ENCODE measurements around the gene FOXP1. TPM values are rescaled to one million over a fixed set of nuclear protein-coding genes. Genes with fewer than 3 reads are reported as not detected.

Gene FOXP1
- total and polyA plus RNA-seq, 8 donors = 13.4 to 74.1 (median 44.1) TPM

DNA sequence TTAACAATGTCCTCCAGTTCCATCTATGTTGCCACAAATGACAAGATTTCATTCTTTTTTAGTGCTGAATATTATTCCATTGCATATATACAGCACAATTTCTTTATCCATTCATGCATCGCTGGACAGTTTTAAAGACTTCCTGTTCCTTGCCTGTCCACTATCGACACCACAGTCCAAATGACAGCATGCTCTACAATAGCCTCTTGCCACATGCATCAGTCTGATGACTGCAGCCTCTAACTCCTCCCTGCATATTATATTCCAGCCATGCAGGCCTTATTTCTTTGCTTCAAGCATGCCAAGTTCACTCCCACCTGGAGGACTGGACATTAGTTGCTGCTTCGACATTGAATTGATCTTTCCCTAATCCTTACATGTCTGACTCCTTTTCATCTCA, 306.2 kb downstream of the FOXP1 start:
- TF ChIP-seq CTCF (IDR thresholded peaks at IDR 0.05) = no peak
- H3K36me3 ChIP-seq = no peaks in the 10 kb centered on the region
- no peak for ATAC-seq
- no peaks in the 10 kb centered on the region for H3K4me1 ChIP-seq
- no peak overlapping the region for H3K4me3 ChIP-seq
- FAIRE-seq = no peak
- H3K9me3 ChIP-seq = no peaks in the 10 kb centered on the region
- no peak for DNase-seq
- WGBS, 2 donors = 96 to 99% methylated on average over 3 of the region's 3 CpGs
- no peaks in the 10 kb centered on the region for H3K27me3 ChIP-seq
- intact Hi-C loops (cut with DNase I) = no loop called here
- H3K27ac ChIP-seq = no peak overlapping the region

DNA sequence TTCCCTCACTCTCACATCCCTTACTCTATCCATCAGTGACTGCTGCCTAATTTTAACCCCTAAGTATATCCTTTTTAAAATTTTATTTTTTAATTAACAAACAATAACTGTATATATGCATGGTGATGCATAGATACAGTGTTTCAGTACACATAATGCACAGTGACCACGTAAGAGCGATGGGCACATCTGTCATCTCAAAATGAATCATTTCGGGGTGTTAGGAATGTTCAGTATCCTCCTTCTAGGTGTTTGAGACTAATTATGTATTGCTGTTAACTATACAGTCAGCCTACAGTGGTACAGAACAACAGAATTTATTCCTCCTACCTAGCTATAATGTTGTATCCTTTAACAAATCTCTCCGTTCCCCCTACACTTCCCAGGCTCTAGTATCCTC, 307.0 kb downstream of the FOXP1 start:
- FAIRE-seq = no peak
- H3K27me3 ChIP-seq = no peaks in the 10 kb centered on the region

GRCh38 chr3:71273453-71273852, 310.1 kb downstream of the FOXP1 start:
- intact Hi-C loops (cut with DNase I) = no loop called here
- 97 to 98% methylated on average over 4 of the region's 4 CpGs for WGBS, 2 donors
- no peaks in the 10 kb centered on the region for H3K4me1 ChIP-seq
- H3K36me3 ChIP-seq = no peaks in the 10 kb centered on the region
- no peaks in the 10 kb centered on the region for H3K9me3 ChIP-seq
- no peaks in the 10 kb centered on the region for H3K27me3 ChIP-seq
- no peak for ATAC-seq
- no peak for DNase-seq
- TF ChIP-seq CTCF (IDR thresholded peaks at IDR 0.05) = no peak
- no peak for FAIRE-seq
- H3K27ac ChIP-seq = no peak overlapping the region
- no peak overlapping the region for H3K4me3 ChIP-seq

More for the DNA sequence above, 307.0 kb downstream of the FOXP1 start:
- ATAC-seq = no peak
- no peak for DNase-seq
- WGBS, 2 donors = 96 to 97% methylated on average over 4 of the region's 4 CpGs
- H3K4me3 ChIP-seq = no peak overlapping the region
- TF ChIP-seq CTCF (IDR thresholded peaks at IDR 0.05) = no peak
- H3K9me3 ChIP-seq = no peaks in the 10 kb centered on the region
- H3K4me1 ChIP-seq = no peaks in the 10 kb centered on the region
- intact Hi-C loops (cut with DNase I) = no loop called here
- H3K27ac ChIP-seq = no peak overlapping the region
- no peaks in the 10 kb centered on the region for H3K36me3 ChIP-seq

DNA sequence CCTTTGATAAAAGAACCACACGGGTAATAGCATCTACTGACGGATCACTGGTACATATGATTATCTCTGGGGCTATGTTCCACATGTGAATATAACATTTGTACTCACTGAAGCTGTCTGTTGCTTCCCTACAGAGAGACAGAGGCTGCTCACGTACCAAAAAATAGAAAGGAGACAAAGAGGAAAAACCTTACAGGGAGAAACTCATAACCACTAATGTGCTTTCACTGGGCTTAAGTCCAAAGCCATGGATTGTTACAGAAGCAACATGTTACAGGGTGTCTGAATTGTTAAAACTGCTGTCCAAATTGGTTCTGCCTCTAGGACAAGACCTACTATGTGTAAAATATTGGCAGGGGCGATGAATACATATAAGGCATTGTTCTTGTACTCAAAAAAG, 311.9 kb downstream of the FOXP1 start:
- DNase-seq (no peak), FAIRE-seq (no peak), ATAC-seq (no peak)
- Histone ChIP-seq H3K27me3 (no peaks in the 10 kb centered on the region), H3K4me3 (no peak overlapping the region), H3K9me3 (no peaks in the 10 kb centered on the region), H3K27ac (peak overlapping the region in 1 of 4 donors; percentile 2), H3K36me3 (no peaks in the 10 kb centered on the region), H3K4me1 (no peaks in the 10 kb centered on the region)
- TF ChIP-seq CTCF (IDR thresholded peaks at IDR 0.05) = no peak
- intact Hi-C loops (cut with DNase I) = no loop called here
- WGBS, 2 donors = 70 to 71% methylated on average over 4 of the region's 4 CpGs

- no peaks in the 10 kb centered on the region for H3K9me3 ChIP-seq
- no peaks in the 10 kb centered on the region for H3K4me1 ChIP-seq
- WGBS, 2 donors = 53 to 69% methylated on average over 8 of the region's 8 CpGs
- H3K27ac ChIP-seq = peak overlapping the region in 1 of 4 donors; percentile 2
- ATAC-seq = peak in 3 of 4 donors; percentile 52 to 54 (median 52)
- no peak overlapping the region for H3K4me3 ChIP-seq
- no peak for DNase-seq
- FAIRE-seq = no peak
- intact Hi-C loops (cut with DNase I) = no loop called here
- H3K36me3 ChIP-seq = no peaks in the 10 kb centered on the region
- H3K27me3 ChIP-seq = no peaks in the 10 kb centered on the region
- TF ChIP-seq CTCF (IDR thresholded peaks at IDR 0.05) = no peak
Observed at GRCh38 chr3:71269906-71270305, 313.6 kb downstream of the FOXP1 start.
